Liver (tissue), 3 donors: ENCODE data around the gene ARHGAP23.
"Not testable (repeated sequence)": the region's sequence is repeated elsewhere in the genome, so short reads cannot be mapped to it uniquely, and the experiment has no call there.

Experiments
- EGR1 ChIP-seq, 2 donors: IDR thresholded peaks; 2 replicates each; pipeline ENCODE4 v1.6.1; 2016 to 2018; ENCODE audit warnings: antibody characterized with exemption in 2 of 2, low read depth in 2 of 2
- FOXA1 ChIP-seq: IDR thresholded peaks from 2 replicates; pipeline ENCODE4 v1.6.1; 2016; ENCODE audit warnings: antibody characterized with exemption
- GABPA ChIP-seq, 2 donors: IDR thresholded peaks in 1 of 2; conservative IDR thresholded peaks in 1 of 2; 2 replicates each; pipeline ENCODE4 v1.6.1; 2016; ENCODE audit warnings: antibody characterized with exemption in 2 of 2, mild to moderate bottlenecking in 1 of 2, moderate library complexity in 1 of 2
- HNF4G ChIP-seq: IDR thresholded peaks from 2 replicates; pipeline ENCODE4 v1.6.1; 2016; ENCODE audit warnings: antibody characterized with exemption
- JUND ChIP-seq, 2 donors: IDR thresholded peaks; 2 replicates each; pipeline ENCODE4 v1.6.1; 2016; ENCODE audit warnings: antibody characterized with exemption in 2 of 2
- RAD21 ChIP-seq, 2 donors: IDR thresholded peaks; 2 replicates each; pipeline ENCODE4 v1.6.1; 2016; ENCODE audit warnings: antibody characterized with exemption in 2 of 2, mild to moderate bottlenecking in 2 of 2
- SP1 ChIP-seq: IDR thresholded peaks from 2 replicates; pipeline ENCODE4 v1.6.1; 2018; ENCODE audit warnings: antibody characterized with exemption, mild to moderate bottlenecking
- TAF1 ChIP-seq: conservative IDR thresholded peaks from 2 replicates; pipeline ENCODE4 v1.6.1; 2016; ENCODE audit warnings: antibody characterized with exemption, mild to moderate bottlenecking
- YY1 ChIP-seq: IDR thresholded peaks from 2 replicates; pipeline ENCODE4 v1.6.1; 2016; ENCODE audit warnings: antibody characterized with exemption, mild to moderate bottlenecking
- TF ChIP-seq, protein P1 (sequence below): fragments of 150-350 bp; IDR thresholded peaks from 2 replicates; pipeline ENCODE4 v1.5.1; 2017; ENCODE audit warnings: improper control_type of control experiment, low read depth, low read length; ENCODE audit not compliant: missing input control
- TF ChIP-seq, protein P2 (sequence below): IDR thresholded peaks from 2 replicates; pipeline ENCODE4 v1.6.1; 2016; ENCODE audit warnings: antibody characterized with exemption
- TF ChIP-seq, protein P3 (sequence below): IDR thresholded peaks from 2 replicates; pipeline ENCODE4 v1.6.1; 2016; ENCODE audit warnings: antibody characterized with exemption, mild to moderate bottlenecking
- TF ChIP-seq, protein P4 (sequence below): IDR thresholded peaks from 2 replicates; pipeline ENCODE4 v1.6.1; 2016; ENCODE audit warnings: antibody characterized with exemption
- TF ChIP-seq, protein P5 (sequence below): IDR thresholded peaks from 2 replicates; pipeline ENCODE4 v1.6.1; 2016; ENCODE audit warnings: antibody characterized with exemption
- donor health status: healthy.
- donor health status: healthy.

DNA sequence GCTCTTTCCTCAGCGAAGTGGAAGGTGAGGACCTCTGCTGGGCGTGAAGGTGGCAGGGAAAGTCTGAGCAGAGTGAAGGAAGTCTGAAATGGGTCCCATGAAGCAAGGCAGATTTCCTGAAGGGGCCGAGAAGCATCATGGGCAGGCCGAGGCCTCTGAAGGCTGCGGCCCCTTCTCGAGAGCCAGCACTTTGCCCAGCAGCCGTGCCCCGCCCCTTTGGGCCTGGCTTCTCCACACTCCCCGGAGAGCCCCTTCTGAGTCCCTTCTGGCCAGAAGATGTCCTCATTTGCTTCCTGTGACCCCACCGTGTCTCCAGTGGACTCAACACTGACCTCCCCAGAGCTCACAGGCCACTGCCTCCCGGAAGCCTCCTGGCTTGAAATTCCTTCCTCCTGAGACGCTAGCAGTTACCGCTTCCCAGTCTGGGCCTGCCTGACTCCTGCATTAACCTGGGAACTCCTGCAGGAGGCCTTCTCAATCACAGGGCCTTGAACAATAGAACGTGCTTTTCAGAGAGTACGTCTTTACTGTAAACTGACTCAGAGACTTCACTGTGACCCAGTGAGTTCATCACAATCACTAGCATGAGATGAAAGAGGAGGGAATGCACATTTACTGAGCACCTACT, 75.1 kb downstream of the ARHGAP23 start:
- TF ChIP-seq, protein P1, sequence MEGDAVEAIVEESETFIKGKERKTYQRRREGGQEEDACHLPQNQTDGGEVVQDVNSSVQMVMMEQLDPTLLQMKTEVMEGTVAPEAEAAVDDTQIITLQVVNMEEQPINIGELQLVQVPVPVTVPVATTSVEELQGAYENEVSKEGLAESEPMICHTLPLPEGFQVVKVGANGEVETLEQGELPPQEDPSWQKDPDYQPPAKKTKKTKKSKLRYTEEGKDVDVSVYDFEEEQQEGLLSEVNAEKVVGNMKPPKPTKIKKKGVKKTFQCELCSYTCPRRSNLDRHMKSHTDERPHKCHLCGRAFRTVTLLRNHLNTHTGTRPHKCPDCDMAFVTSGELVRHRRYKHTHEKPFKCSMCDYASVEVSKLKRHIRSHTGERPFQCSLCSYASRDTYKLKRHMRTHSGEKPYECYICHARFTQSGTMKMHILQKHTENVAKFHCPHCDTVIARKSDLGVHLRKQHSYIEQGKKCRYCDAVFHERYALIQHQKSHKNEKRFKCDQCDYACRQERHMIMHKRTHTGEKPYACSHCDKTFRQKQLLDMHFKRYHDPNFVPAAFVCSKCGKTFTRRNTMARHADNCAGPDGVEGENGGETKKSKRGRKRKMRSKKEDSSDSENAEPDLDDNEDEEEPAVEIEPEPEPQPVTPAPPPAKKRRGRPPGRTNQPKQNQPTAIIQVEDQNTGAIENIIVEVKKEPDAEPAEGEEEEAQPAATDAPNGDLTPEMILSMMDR, result not testable (repeated sequence)
- TF ChIP-seq FOXA1; HNF4G; JUND (IDR thresholded peaks at IDR 0.05); RAD21 (IDR thresholded peaks at IDR 0.05); TAF1; SP1; GABPA (IDR thresholded peaks at IDR 0.05 in 1 of 2, conservative IDR thresholded peaks at IDR 0.05 in 1 of 2); EGR1 (IDR thresholded peaks at IDR 0.05; ENCODE audit: low read depth in 2 of 2); YY1: not testable (repeated sequence)
- TF ChIP-seq, protein P2, sequence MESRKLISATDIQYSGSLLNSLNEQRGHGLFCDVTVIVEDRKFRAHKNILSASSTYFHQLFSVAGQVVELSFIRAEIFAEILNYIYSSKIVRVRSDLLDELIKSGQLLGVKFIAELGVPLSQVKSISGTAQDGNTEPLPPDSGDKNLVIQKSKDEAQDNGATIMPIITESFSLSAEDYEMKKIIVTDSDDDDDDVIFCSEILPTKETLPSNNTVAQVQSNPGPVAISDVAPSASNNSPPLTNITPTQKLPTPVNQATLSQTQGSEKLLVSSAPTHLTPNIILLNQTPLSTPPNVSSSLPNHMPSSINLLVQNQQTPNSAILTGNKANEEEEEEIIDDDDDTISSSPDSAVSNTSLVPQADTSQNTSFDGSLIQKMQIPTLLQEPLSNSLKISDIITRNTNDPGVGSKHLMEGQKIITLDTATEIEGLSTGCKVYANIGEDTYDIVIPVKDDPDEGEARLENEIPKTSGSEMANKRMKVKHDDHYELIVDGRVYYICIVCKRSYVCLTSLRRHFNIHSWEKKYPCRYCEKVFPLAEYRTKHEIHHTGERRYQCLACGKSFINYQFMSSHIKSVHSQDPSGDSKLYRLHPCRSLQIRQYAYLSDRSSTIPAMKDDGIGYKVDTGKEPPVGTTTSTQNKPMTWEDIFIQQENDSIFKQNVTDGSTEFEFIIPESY, result not testable (repeated sequence)
- TF ChIP-seq, protein P3, sequence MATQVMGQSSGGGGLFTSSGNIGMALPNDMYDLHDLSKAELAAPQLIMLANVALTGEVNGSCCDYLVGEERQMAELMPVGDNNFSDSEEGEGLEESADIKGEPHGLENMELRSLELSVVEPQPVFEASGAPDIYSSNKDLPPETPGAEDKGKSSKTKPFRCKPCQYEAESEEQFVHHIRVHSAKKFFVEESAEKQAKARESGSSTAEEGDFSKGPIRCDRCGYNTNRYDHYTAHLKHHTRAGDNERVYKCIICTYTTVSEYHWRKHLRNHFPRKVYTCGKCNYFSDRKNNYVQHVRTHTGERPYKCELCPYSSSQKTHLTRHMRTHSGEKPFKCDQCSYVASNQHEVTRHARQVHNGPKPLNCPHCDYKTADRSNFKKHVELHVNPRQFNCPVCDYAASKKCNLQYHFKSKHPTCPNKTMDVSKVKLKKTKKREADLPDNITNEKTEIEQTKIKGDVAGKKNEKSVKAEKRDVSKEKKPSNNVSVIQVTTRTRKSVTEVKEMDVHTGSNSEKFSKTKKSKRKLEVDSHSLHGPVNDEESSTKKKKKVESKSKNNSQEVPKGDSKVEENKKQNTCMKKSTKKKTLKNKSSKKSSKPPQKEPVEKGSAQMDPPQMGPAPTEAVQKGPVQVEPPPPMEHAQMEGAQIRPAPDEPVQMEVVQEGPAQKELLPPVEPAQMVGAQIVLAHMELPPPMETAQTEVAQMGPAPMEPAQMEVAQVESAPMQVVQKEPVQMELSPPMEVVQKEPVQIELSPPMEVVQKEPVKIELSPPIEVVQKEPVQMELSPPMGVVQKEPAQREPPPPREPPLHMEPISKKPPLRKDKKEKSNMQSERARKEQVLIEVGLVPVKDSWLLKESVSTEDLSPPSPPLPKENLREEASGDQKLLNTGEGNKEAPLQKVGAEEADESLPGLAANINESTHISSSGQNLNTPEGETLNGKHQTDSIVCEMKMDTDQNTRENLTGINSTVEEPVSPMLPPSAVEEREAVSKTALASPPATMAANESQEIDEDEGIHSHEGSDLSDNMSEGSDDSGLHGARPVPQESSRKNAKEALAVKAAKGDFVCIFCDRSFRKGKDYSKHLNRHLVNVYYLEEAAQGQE, result not testable (repeated sequence)
- TF ChIP-seq, protein P4, sequence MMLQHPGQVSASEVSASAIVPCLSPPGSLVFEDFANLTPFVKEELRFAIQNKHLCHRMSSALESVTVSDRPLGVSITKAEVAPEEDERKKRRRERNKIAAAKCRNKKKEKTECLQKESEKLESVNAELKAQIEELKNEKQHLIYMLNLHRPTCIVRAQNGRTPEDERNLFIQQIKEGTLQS, result not testable (repeated sequence)
- TF ChIP-seq, protein P5, sequence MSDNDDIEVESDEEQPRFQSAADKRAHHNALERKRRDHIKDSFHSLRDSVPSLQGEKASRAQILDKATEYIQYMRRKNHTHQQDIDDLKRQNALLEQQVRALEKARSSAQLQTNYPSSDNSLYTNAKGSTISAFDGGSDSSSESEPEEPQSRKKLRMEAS, result not testable (repeated sequence)
